Psoas muscle (tissue), 8 donors: ENCODE results near the gene MRC1. TPM values are rescaled to one million over a fixed set of nuclear protein-coding genes. Genes with fewer than 3 reads are reported as not detected.

Experiments used
- ATAC-seq, 4 donors: fragments of 200-7000 bp; cut with Tn5 transposase; one replicate each; pipeline ENCODE4 v1.9.1; 2020; ENCODE audit warnings: moderate library complexity in 3 of 4, mild to moderate bottlenecking in 2 of 4
- DNase-seq, 2 donors: peaks; one replicate each; pipeline ENCODE4 v3.0.0-alpha.2; 2020
- H3K27ac ChIP-seq: fragments of 200-600 bp; one replicate; pipeline ENCODE4 v1.8.0; 2022
- H3K27me3 ChIP-seq, 3 donors: fragments of 200-600 bp in 1 of 3; one replicate each; pipeline versions ENCODE4 v1.6.1 to v1.8.0; 2013 to 2022; ENCODE audit warnings: low read length in 2 of 3, mild to moderate bottlenecking in 2 of 3, moderate library complexity in 1 of 3; ENCODE audit not compliant: insufficient read depth in 3 of 3
- H3K36me3 ChIP-seq, 2 donors: fragments of 200-600 bp in 1 of 2; one replicate each; pipeline versions ENCODE4 v1.6.1 to v1.8.0; 2013 to 2022; ENCODE audit warnings: low read depth in 1 of 2, mild to moderate bottlenecking in 1 of 2, moderate library complexity in 1 of 2; ENCODE audit not compliant: insufficient read depth in 1 of 2
- H3K4me1 ChIP-seq: fragments of 200-600 bp; one replicate; pipeline ENCODE4 v1.8.0; 2022
- H3K4me3 ChIP-seq: fragments of 200-600 bp; one replicate; pipeline ENCODE4 v1.8.0; 2022; ENCODE audit warnings: mild to moderate bottlenecking
- H3K9me3 ChIP-seq: fragments of 200-600 bp; one replicate; pipeline ENCODE4 v1.8.0; 2022
- CTCF ChIP-seq: fragments of 200-600 bp; IDR thresholded peaks from one replicate; pipeline ENCODE4 v1.8.0; 2022; ENCODE audit warnings: antibody characterized with exemption
- WGBS, 3 donors: extraction: QIAGEN DNeasy Blood & Tissue Kit; methylation state at CpG; one replicate each; pipeline versions ENCODE4 v1.1.6 to v1.1.7; 2013; 5-methylcytosine and 5-hydroxymethylcytosine counted together
- intact Hi-C, 2 donors: fragments of 100-400 bp; cut with DNase I; formaldehyde crosslinking; loops; one replicate each; pipeline versions ENCODE4 v1.11.0 to v1.14.2; 2022
- polyA plus RNA-seq, 3 donors: library from polyadenylated mRNA; stranded (reverse); fragments of 200-250 nt; gene quantifications; one replicate each; pipeline ENCODE4 v1.2.3, GENCODE V29; 2013
- total RNA-seq, 4 donors: library from RNA; stranded (reverse); fragmentation: NEBNext Ultra II Directional in 2 of 4; extraction: Animal tissue kit (Norgen Biotek cat#: 25700) in 2 of 4; gene quantifications; one replicate each; pipeline versions ENCODE4 v1.2.1 to v1.2.4, GENCODE V29; 2021 to 2023
- donor health status: healthy with polysubstance abuse.
- donor health status: DM: no; HTN: no; CAD: no; lungs with moderate emphysema.
- donor health status: Bipolar disorder and iron deficiency.
- donor health status: healthy.
- donor health status: DM: yes; HTN: yes; CAD: no.
- donor health status: DM: no; HTN: no; CAD: no.
- donor health status: DM: no; HTN: no; CAD: no.
- donor health status: DM: yes; HTN: yes; CAD: no.

MRC1 gene
- total and polyA plus RNA-seq, 7 donors, result 1.6 to 16.4 (median 9.3) TPM

GRCh38 chr10:17768496-17768895 lies 40.7 kb upstream of the MRC1 start:
- intact Hi-C loops, result no loop called here
- ATAC-seq, result no peak
- H3K9me3 ChIP-seq, result no peaks in the 10 kb centered on the region
- no peak overlapping the region for H3K4me3 ChIP-seq
- no peaks in the 10 kb centered on the region for H3K27me3 ChIP-seq
- no peaks in the 10 kb centered on the region for H3K4me1 ChIP-seq
- 87 to 91% (median 87%) methylated on average over 5 of the region's 5 CpGs for WGBS, 3 donors
- no peak for DNase-seq
- TF ChIP-seq CTCF, result no peak
- H3K36me3 ChIP-seq, result no peaks in the 10 kb centered on the region
- H3K27ac ChIP-seq, result no peak overlapping the region

- Histone ChIP-seq H3K9me3 (no peaks in the 10 kb centered on the region), H3K27me3 (no peaks in the 10 kb centered on the region), H3K4me1 (no peaks in the 10 kb centered on the region), H3K36me3 (no peaks in the 10 kb centered on the region), H3K4me3 (no peak overlapping the region), H3K27ac (no peak overlapping the region)
- DNase-seq (no peak), ATAC-seq (peak in 2 of 4 donors; percentile 35 to 73)
- intact Hi-C loops, result no loop called here
- 30 to 45% (median 33%) methylated on average over 5 of the region's 5 CpGs for WGBS, 3 donors
- no peak for TF ChIP-seq CTCF
Measured at GRCh38 chr10:17768957-17769356, 40.2 kb upstream of the MRC1 start.

DNA sequence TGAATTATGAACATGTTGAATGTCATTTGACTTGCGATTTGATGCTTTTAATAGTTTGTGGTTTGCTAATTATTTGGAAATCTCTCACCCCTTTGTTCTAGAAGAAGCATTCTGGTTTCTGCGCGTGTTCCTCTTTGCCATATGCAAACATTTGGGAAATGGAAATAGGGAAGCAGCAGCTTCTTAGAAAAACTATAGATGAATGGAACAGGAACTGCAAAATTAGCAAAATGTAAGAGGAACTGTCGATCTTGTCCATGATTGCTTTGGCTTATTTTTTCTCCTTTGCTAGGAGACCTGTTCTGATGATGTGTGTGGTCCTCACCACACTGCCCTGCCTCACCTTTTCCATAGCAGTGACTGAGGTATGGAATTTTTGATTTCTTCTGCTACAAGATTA lies 38.1 kb upstream of the MRC1 start:
- DNase-seq, result no peak
- Histone ChIP-seq H3K9me3 (no peaks in the 10 kb centered on the region), H3K27me3 (no peaks in the 10 kb centered on the region), H3K4me1 (no peaks in the 10 kb centered on the region), H3K4me3 (no peak overlapping the region), H3K27ac (no peak overlapping the region), H3K36me3 (no peaks in the 10 kb centered on the region)
- WGBS, 3 donors, result 81 to 84% (median 83%) methylated on average over 4 of the region's 4 CpGs
- TF ChIP-seq CTCF, result no peak
- intact Hi-C loops, result no loop called here
- no peak for ATAC-seq

DNA sequence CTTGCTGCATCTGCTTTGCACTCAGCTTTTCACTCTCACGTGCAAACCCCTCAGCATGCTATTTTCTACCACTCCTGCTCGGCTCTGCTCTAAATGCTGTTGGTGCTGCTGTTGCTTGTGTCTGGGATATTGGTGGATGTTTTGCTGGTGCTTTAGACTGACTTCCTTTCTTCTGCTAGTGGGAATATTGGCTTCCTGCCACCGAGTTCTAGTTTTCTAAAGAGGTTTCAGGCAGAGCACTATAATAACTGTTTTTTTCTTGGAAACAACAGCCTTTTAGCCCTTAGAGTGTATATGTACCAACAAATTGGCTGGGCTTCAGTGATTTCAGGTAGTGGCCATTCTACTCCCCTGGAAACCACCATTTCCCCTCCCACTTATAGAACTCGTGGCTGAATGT lies 29.4 kb upstream of the MRC1 start:
- ATAC-seq, result no peak
- intact Hi-C loops, result loop anchor here in 1 of 2 donors (5.0 kb wide), 1 partner anchor 32 kb away; no protein-coding TSS in a partner anchor
- no peak for TF ChIP-seq CTCF
- Histone ChIP-seq H3K27me3 (no peaks in the 10 kb centered on the region), H3K27ac (no peak overlapping the region), H3K4me3 (no peak overlapping the region), H3K4me1 (peaks cover 19% of the 10 kb centered on the region), H3K9me3 (no peaks in the 10 kb centered on the region), H3K36me3 (no peaks in the 10 kb centered on the region)
- 43 to 52% (median 49%) methylated on average over 4 of the region's 4 CpGs for WGBS, 3 donors
- DNase-seq, result no peak

GRCh38 chr10:17780727-17781126 lies 28.4 kb upstream of the MRC1 start:
- DNase-seq (no peak), ATAC-seq (no peak)
- no peak overlapping the region for H3K4me3 ChIP-seq
- peaks cover 26% of the 10 kb centered on the region for H3K4me1 ChIP-seq
- no peaks in the 10 kb centered on the region for H3K36me3 ChIP-seq
- 76 to 89% (median 81%) methylated on average over 4 of the region's 4 CpGs for WGBS, 3 donors
- no peak for TF ChIP-seq CTCF
- no peaks in the 10 kb centered on the region for H3K27me3 ChIP-seq
- H3K9me3 ChIP-seq, result no peaks in the 10 kb centered on the region
- H3K27ac ChIP-seq, result no peak overlapping the region
- intact Hi-C loops, result loop anchor here in 1 of 2 donors (5.0 kb wide), 1 partner anchor 33 kb away; no protein-coding TSS in a partner anchor
